GM19395 (cell line): ENCODE data around the gene F9.

ENCODE experiments used
- ATAC-seq: cut with Tn5 transposase; IDR thresholded peaks from one replicate; pipeline ENCODE4 v1.9.1; 2021; ENCODE audit warnings: mild to moderate bottlenecking, moderate library complexity; ENCODE audit not compliant: unreplicated experiment

F9 gene

GRCh38 chrX:139596068-139596467 is 65.5 kb downstream of the F9 start:
- no peak for ATAC-seq

GRCh38 chrX:139600105-139600504 is 69.6 kb downstream of the F9 start:
- no peak for ATAC-seq
